Testis (tissue), 3 donors: Measurements from ENCODE around the gene SLC12A9. TPM values are rescaled to one million over a fixed set of nuclear protein-coding genes. Genes with fewer than 3 reads are reported as not detected.

ENCODE experiments used
- DNase-seq: peaks from one replicate; pipeline ENCODE4 v3.0.0-alpha.2; 2019
- H3K27ac ChIP-seq, 2 donors: fragments of 200-600 bp; sonication (generic); one replicate each; pipeline ENCODE4 v1.5.1; 2019
- H3K27me3 ChIP-seq: fragments of 200-600 bp; sonication (generic); one replicate; pipeline ENCODE4 v1.5.1; 2019
- H3K36me3 ChIP-seq: fragments of 200-600 bp; sonication (generic); one replicate; pipeline ENCODE4 v1.5.1; 2017; ENCODE audit warnings: low read depth; ENCODE audit errors: missing control alignments
- H3K4me1 ChIP-seq: fragments of 200-600 bp; sonication (generic); one replicate; pipeline ENCODE4 v1.5.1; 2019
- H3K4me3 ChIP-seq, 2 donors: fragments of 200-600 bp; sonication (generic); one replicate each; pipeline ENCODE4 v1.5.1; 2017 to 2019
- H3K9me3 ChIP-seq: fragments of 200-600 bp; sonication (generic); one replicate; pipeline ENCODE4 v1.5.1; 2017
- CTCF ChIP-seq, 3 experiments: fragments of 450-650 bp in 2 of 3; fragments of 200-600 bp in 1 of 3; sonication (generic) in 1 of 3; IDR thresholded peaks; one replicate each; pipeline ENCODE4 v1.5.1; 2016 to 2019; ENCODE audit warnings: antibody characterized with exemption in 3 of 3, mild to moderate bottlenecking in 2 of 3, moderate library complexity in 1 of 3
- POLR2A ChIP-seq: fragments of 450-650 bp; IDR thresholded peaks from one replicate; pipeline ENCODE4 v1.6.1; 2017; ENCODE audit warnings: antibody characterized with exemption, mild to moderate bottlenecking, moderate library complexity
- WGBS, 2 donors: methylation state at CpG; one replicate each; pipeline ENCODE4 v1.1.5; 2018; 5-methylcytosine and 5-hydroxymethylcytosine counted together
- intact Hi-C: fragments of 100-400 bp; cut with DNase I; formaldehyde crosslinking; loops from one replicate; pipeline ENCODE4 v1.15.1; 2023; ENCODE audit warnings: low total_unique reads
- polyA plus RNA-seq: library from polyadenylated mRNA; stranded (reverse); fragments of 350-450 nt; fragmentation: Illumina TruSeq; extraction: RNeasy Lipid Tissue Mini Kit (QIAGEN cat#74804); gene quantifications from one replicate; pipeline ENCODE4 v1.2.3, GENCODE V29; 2014; ENCODE audit warnings: low read depth, low replicate concordance; ENCODE audit not compliant: insufficient read depth
- total RNA-seq, 2 donors: library from RNA; depleted of rRNA; stranded (reverse); fragments of >200 nt; gene quantifications; one replicate each; pipeline ENCODE4 v1.2.3, GENCODE V29; 2016

SLC12A9 gene
- total and polyA plus RNA-seq, 3 donors from 2014 or later, result 12.8 to 18.9 (median 13.8) TPM

GRCh38 chr7:100886936-100887515 lies 34.5 kb downstream of the SLC12A9 start:
- H3K4me3 ChIP-seq, result no peak overlapping the region
- intact Hi-C loops, result no loop called here
- no peaks in the 10 kb centered on the region for H3K9me3 ChIP-seq
- DNase-seq, result no peak
- no peaks in the 10 kb centered on the region for H3K27me3 ChIP-seq
- no peaks in the 10 kb centered on the region for H3K36me3 ChIP-seq
- TF ChIP-seq POLR2A, result no peak
- no peak for TF ChIP-seq CTCF (IDR thresholded peaks at IDR 0.05)
- peaks cover 15% of the 10 kb centered on the region for H3K4me1 ChIP-seq
- H3K27ac ChIP-seq, result no peak overlapping the region
- WGBS, 2 donors, result 83 to 85% methylated on average over 19 to 25 of the region's 25 CpGs

- no peaks in the 10 kb centered on the region for H3K9me3 ChIP-seq
- H3K4me1 ChIP-seq, result peaks cover 15% of the 10 kb centered on the region
- no peaks in the 10 kb centered on the region for H3K27me3 ChIP-seq
- DNase-seq, result no peak
- H3K36me3 ChIP-seq, result no peaks in the 10 kb centered on the region
- TF ChIP-seq CTCF (IDR thresholded peaks at IDR 0.05), result no peak
- no peak for TF ChIP-seq POLR2A
- 68 to 77% methylated on average over 21 of the region's 21 CpGs for WGBS, 2 donors
- H3K27ac ChIP-seq, result no peak overlapping the region
- intact Hi-C loops, result no loop called here
- no peak overlapping the region for H3K4me3 ChIP-seq
Measured at GRCh38 chr7:100887516-100888290, 35.2 kb downstream of the SLC12A9 start.

- H3K4me3 ChIP-seq, result peak overlapping the region in 1 of 2 donors; percentile 75
- H3K27ac ChIP-seq, result peak overlapping the region in 1 of 2 donors; percentile 65
- TF ChIP-seq POLR2A, result no peak
- TF ChIP-seq CTCF (IDR thresholded peaks at IDR 0.05), result no peak
- H3K27me3 ChIP-seq, result no peaks in the 10 kb centered on the region
- no peaks in the 10 kb centered on the region for H3K36me3 ChIP-seq
- H3K4me1 ChIP-seq, result peaks cover 15% of the 10 kb centered on the region
- DNase-seq, result no peak
- no peaks in the 10 kb centered on the region for H3K9me3 ChIP-seq
- 69 to 71% methylated on average over 13 to 18 of the region's 18 CpGs for WGBS, 2 donors
- intact Hi-C loops, result no loop called here
Measured at GRCh38 chr7:100888291-100888987, 35.9 kb downstream of the SLC12A9 start.

- H3K9me3 ChIP-seq, result no peaks in the 10 kb centered on the region
- intact Hi-C loops, result no loop called here
- H3K27me3 ChIP-seq, result no peaks in the 10 kb centered on the region
- TF ChIP-seq CTCF (IDR thresholded peaks at IDR 0.05) (no peak), POLR2A (no peak)
- 4 to 60% methylated on average over 1 to 41 of the region's 73 CpGs for WGBS, 2 donors
- H3K4me3 ChIP-seq, result peak within 1 kb of the TSS; percentile 62 to 75
- peaks cover 15% of the 10 kb centered on the region for H3K4me1 ChIP-seq
- peak within 1 kb of the TSS; percentile 84 for H3K27ac ChIP-seq
- DNase-seq, result no peak
- H3K36me3 ChIP-seq, result no peaks in the 10 kb centered on the region
Measured at GRCh38 chr7:100888988-100889750, 36.7 kb downstream of the SLC12A9 start, which contains the start of gene UFSP1. UFSP1 (minus strand) TSS chr7:100889715; CDS start chr7:100889271, 444 bp downstream.
